GM12864 (cell line): ENCODE results near the gene MPHOSPH8.
A peak's percentile ranks its signal among the peaks of the same experiment; 100 is the strongest.

Experiments used
- DNase-seq: peaks from one replicate; pipeline ENCODE4 v3.0.0-alpha.2; 2011; ENCODE audit warnings: low read depth
- H3K4me3 ChIP-seq: 2 replicates; pipeline ENCODE4 v1.5.1; 2011; ENCODE audit warnings: mild to moderate bottlenecking, low read depth, low read length, control low read depth
- TF ChIP-seq, protein P1 (sequence below): IDR thresholded peaks from 2 replicates; pipeline ENCODE4 v1.5.1; 2011; ENCODE audit warnings: low read depth, mild to moderate bottlenecking, moderate library complexity, low read length, control low read depth, inconsistent platforms; ENCODE audit errors: missing control alignments

The MPHOSPH8 gene, protein sequence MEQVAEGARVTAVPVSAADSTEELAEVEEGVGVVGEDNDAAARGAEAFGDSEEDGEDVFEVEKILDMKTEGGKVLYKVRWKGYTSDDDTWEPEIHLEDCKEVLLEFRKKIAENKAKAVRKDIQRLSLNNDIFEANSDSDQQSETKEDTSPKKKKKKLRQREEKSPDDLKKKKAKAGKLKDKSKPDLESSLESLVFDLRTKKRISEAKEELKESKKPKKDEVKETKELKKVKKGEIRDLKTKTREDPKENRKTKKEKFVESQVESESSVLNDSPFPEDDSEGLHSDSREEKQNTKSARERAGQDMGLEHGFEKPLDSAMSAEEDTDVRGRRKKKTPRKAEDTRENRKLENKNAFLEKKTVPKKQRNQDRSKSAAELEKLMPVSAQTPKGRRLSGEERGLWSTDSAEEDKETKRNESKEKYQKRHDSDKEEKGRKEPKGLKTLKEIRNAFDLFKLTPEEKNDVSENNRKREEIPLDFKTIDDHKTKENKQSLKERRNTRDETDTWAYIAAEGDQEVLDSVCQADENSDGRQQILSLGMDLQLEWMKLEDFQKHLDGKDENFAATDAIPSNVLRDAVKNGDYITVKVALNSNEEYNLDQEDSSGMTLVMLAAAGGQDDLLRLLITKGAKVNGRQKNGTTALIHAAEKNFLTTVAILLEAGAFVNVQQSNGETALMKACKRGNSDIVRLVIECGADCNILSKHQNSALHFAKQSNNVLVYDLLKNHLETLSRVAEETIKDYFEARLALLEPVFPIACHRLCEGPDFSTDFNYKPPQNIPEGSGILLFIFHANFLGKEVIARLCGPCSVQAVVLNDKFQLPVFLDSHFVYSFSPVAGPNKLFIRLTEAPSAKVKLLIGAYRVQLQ

DNA sequence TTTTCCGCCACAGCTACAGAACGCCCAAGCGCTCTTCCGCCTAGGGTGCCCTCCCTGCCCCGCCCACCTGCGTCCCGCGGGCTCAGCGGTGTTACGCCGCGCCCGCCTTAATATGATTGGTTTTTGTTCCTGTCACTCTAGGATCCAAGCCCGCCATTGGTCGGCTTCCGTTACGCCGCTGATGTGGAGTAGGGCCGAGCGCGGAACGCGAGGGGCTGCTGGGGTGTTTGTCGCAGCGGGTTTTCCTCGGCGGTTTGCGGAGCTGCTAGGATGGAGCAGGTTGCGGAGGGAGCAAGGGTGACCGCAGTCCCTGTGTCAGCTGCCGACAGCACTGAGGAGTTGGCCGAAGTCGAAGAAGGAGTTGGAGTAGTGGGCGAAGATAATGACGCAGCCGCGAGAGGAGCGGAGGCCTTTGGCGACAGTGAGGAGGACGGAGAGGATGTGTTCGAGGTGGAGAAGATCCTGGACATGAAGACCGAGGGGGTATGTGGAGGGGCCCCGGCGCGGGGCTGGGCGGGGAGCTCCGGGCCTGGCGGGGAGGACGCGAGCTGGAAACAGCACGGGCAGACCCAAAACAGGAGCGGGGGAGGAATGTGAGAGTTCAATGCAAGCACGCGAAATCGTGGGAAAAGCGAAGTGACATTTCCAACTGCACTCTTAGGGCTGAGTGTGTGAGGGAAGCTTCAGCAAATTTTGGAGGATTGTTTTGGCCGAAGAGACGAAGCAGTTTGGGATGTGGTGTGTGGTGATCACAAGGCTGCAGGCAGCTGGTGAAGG, at the start of gene MPHOSPH8:
Gene MPHOSPH8, plus strand, starts transcription at position 181 of the 777 bp plus-strand sequence. Its CDS starts 90 bp downstream, at position 271.
- DNase-seq: peak; percentile 94
- TF ChIP-seq, protein P1, sequence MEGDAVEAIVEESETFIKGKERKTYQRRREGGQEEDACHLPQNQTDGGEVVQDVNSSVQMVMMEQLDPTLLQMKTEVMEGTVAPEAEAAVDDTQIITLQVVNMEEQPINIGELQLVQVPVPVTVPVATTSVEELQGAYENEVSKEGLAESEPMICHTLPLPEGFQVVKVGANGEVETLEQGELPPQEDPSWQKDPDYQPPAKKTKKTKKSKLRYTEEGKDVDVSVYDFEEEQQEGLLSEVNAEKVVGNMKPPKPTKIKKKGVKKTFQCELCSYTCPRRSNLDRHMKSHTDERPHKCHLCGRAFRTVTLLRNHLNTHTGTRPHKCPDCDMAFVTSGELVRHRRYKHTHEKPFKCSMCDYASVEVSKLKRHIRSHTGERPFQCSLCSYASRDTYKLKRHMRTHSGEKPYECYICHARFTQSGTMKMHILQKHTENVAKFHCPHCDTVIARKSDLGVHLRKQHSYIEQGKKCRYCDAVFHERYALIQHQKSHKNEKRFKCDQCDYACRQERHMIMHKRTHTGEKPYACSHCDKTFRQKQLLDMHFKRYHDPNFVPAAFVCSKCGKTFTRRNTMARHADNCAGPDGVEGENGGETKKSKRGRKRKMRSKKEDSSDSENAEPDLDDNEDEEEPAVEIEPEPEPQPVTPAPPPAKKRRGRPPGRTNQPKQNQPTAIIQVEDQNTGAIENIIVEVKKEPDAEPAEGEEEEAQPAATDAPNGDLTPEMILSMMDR: no peak
- peak within 1 kb of the TSS; percentile 78 for H3K4me3 ChIP-seq

DNA sequence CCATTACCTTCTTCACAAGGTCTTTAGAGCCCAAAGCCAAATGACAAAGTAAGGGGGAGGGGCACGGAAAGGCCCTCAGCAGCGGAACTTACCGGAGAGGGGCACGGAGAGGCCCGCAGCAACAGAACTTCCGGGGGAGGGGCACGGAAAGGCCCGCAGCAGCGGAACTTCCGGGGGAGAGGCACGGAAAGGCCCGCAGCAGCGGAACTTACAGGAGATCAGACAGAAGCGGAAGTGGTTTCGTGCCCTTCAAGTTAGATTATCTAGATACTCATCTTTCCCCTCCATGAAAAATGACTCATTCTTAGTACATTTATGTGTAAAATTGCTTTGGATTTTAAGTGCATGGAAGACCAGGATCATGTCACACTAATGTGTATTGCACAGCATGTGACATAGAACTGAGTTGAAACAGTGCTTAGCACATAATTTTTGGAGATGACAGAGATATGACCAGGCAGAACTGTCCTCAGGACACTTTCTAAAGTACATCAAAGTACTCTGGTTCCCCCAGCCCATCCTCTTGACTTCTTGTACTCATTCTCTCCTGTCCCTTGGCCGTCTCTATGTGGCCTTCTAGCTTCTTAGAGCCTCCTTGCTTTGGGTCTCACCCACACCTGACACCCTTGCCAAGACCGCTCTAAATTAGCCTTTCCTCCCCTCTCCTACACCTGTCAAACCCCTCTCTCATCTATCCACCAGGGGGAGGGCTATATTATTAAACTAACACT, 46.4 kb upstream of the MPHOSPH8 start:
- DNase-seq: peak; percentile 71
- TF ChIP-seq, protein P1: no peak
- H3K4me3 ChIP-seq: peak overlapping the region; percentile 59

DNA sequence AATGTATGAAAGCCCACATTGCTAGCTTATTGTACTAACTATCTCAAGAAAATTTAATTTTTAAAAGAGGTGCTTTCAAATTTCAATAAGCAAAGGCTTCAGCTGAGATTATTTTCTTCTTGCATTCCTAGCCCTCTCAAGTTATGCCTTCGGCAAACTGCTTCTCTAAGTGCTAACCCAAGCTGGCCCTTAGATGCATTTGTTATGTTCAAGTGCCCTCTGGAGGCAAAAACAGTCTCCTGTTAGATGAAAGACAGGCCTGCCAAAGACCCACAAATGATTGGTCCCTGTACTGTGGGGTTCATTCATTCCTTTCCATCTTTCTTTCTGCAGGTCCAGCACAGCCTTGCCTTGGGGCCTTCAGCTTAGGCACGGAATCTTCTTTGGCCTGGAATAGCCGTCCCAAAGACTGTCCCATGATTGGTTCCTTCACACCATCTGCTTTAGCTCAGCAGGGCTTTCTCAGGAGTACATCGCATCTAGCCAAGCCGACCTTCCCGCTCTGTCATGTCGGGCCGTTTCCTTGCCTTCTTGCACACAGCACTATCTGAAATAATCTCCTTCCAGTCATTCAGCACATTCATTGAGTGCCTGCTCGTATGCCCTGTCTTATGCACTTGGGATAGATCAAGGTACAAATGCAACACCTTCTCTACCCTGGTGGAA, 45.7 kb upstream of the MPHOSPH8 start:
- DNase-seq: no peak
- TF ChIP-seq, protein P1: peak; percentile 68
- H3K4me3 ChIP-seq: no peak overlapping the region; the same call in 1 of the 2 replicates

DNA sequence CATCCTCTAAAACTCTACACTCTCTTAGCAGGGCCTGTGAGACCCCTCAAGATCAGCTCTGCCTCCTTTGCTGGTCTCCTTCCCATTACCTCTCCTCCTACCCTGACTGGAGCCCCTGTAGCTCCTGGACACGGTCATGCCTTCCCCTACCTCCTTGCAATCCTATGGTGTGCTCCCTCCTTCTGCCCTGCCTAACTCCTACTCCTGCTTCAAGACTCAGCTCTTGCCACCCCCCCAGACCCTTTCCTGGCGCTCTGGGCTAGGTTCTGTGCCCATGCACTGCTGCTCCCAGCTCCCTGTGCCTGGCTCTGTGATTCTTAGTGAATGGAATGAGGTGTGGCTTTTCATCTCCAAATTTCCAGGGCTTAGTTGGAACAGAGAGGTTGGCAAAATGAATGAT, 44.1 kb upstream of the MPHOSPH8 start:
- no peak for DNase-seq
- TF ChIP-seq, protein P1: no peak
- H3K4me3 ChIP-seq: no peak overlapping the region

DNA sequence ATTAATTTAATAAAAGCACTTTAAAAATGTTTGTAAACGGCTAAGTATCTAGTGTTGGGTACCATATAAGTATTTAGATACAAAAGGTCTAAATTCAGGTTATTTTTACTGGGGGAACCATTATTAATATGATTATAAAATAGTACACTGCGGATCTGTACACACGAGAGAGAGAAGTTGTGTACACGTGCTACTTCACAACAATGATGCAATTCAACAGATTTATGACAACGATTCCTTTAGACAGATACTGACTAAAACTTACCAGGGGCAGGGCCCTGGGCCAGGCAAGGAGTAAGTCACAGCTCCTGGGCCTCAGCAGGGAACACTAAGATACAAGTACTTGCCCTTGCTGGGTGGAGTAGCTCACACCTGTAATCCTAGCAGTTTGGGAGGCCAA, 43.0 kb upstream of the MPHOSPH8 start:
- no peak for DNase-seq
- no peak overlapping the region for H3K4me3 ChIP-seq
- TF ChIP-seq, protein P1: no peak

DNA sequence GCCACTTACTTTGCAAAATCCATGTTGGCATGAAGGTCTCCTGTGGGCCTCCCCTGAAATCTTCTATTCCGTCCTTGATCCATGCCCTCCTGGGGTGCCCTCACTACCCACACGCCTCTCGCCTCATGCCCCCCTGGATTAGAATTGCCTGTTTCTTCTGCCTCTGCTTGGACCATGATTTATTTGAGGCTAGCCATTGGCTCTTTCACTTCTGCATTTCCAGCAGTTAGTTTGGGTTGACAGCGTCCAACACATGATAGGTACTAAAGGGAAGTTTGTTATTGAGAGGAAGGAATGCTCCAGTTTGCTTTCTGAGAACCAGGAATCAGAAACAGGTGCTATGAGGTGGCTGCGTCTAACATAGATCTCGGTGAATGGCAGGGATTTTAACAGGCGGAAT, 41.6 kb upstream of the MPHOSPH8 start:
- no peak for DNase-seq
- no peak overlapping the region for H3K4me3 ChIP-seq
- TF ChIP-seq, protein P1: no peak
